ENCODE data around the gene NOS1.

The NOS1 gene

GRCh38 chr12:117363953-117364486 is 2.6 kb upstream of the NOS1 start:
- no peak for DNase-seq (ENCODE audit: low spot score)

- DNase-seq (ENCODE audit: low spot score) = no peak
Measured at GRCh38 chr12:117363056-117363662, 1.7 kb upstream of the NOS1 start.

- no peak for DNase-seq (ENCODE audit: low spot score)
Measured at GRCh38 chr12:117362391-117362790, 965 bp upstream of the NOS1 start.

GRCh38 chr12:117361905-117362304 is 479 bp upstream of the NOS1 start:
- no peak for DNase-seq (ENCODE audit: low spot score)

- DNase-seq (ENCODE audit: low spot score) = no peak
Measured at GRCh38 chr12:117360551-117361346, 677 bp downstream of the NOS1 start.

- no peak for DNase-seq (ENCODE audit: low spot score)
Measured at GRCh38 chr12:117360222-117360550, 1.2 kb downstream of the NOS1 start.

GRCh38 chr12:117359029-117359845 is 2.2 kb downstream of the NOS1 start:
- DNase-seq (ENCODE audit: low spot score) = no peak

- no peak for DNase-seq (ENCODE audit: low spot score)
Measured at GRCh38 chr12:117356048-117356447, 5.4 kb downstream of the NOS1 start.

- no peak for DNase-seq (ENCODE audit: low spot score)
Measured at GRCh38 chr12:117352883-117353282, 8.5 kb downstream of the NOS1 start.

- no peak for DNase-seq (ENCODE audit: low spot score)
Measured at GRCh38 chr12:117352206-117352605, 9.2 kb downstream of the NOS1 start.

- no peak for DNase-seq (ENCODE audit: low spot score)
Measured at GRCh38 chr12:117350140-117350539, 11.3 kb downstream of the NOS1 start.

GRCh38 chr12:117347588-117347987 is 13.8 kb downstream of the NOS1 start:
- no peak for DNase-seq (ENCODE audit: low spot score)

- DNase-seq (ENCODE audit: low spot score) = no peak
Measured at GRCh38 chr12:117344716-117345115, 16.7 kb downstream of the NOS1 start.

GRCh38 chr12:117343849-117344248 is 17.6 kb downstream of the NOS1 start:
- no peak for DNase-seq (ENCODE audit: low spot score)

GRCh38 chr12:117343296-117343695 is 18.1 kb downstream of the NOS1 start:
- DNase-seq (ENCODE audit: low spot score) = no peak

GRCh38 chr12:117342682-117343081 is 18.7 kb downstream of the NOS1 start:
- DNase-seq (ENCODE audit: low spot score) = no peak

GRCh38 chr12:117342247-117342646 is 19.2 kb downstream of the NOS1 start:
- DNase-seq (ENCODE audit: low spot score) = no peak

- no peak for DNase-seq (ENCODE audit: low spot score)
Measured at GRCh38 chr12:117339104-117339503, 22.3 kb downstream of the NOS1 start.

GRCh38 chr12:117334855-117335587 is 26.4 kb downstream of the NOS1 start:
- DNase-seq (ENCODE audit: low spot score) = no peak

- no peak for DNase-seq (ENCODE audit: low spot score)
Measured at GRCh38 chr12:117334051-117334450, 27.4 kb downstream of the NOS1 start.

GRCh38 chr12:117333331-117333881 is 28.0 kb downstream of the NOS1 start:
- DNase-seq (ENCODE audit: low spot score) = peak; percentile 5

GRCh38 chr12:117331691-117332090 is 29.7 kb downstream of the NOS1 start:
- peak; percentile 32 for DNase-seq (ENCODE audit: low spot score)
